GM10266 (cell line): Measurements from ENCODE around the gene ABCC12.

Source experiments
- DNase-seq: peaks from one replicate; pipeline ENCODE4 v3.0.0; 2012; ENCODE audit errors: extremely low spot score
- CTCF ChIP-seq: IDR thresholded peaks from 2 replicates; pipeline ENCODE4 v1.5.1; 2012; ENCODE audit warnings: mild to moderate bottlenecking, low read depth; ENCODE audit not compliant: control insufficient read depth, insufficient read depth; ENCODE audit errors: missing control alignments

The ABCC12 gene

GRCh38 chr16:48131201-48131935 is 24.4 kb downstream of the ABCC12 start:
- no peak for TF ChIP-seq CTCF
- DNase-seq, result no peak

- no peak for DNase-seq
- no peak for TF ChIP-seq CTCF
Observed at GRCh38 chr16:48129926-48130325, 25.9 kb downstream of the ABCC12 start.

GRCh38 chr16:48128769-48129168 is 27.0 kb downstream of the ABCC12 start:
- DNase-seq, result no peak
- no peak for TF ChIP-seq CTCF

GRCh38 chr16:48126801-48127644 is 28.8 kb downstream of the ABCC12 start:
- no peak for TF ChIP-seq CTCF
- DNase-seq, result no peak

- no peak for TF ChIP-seq CTCF
- DNase-seq, result no peak
Observed at GRCh38 chr16:48125888-48126287, 29.9 kb downstream of the ABCC12 start.

- TF ChIP-seq CTCF, result no peak
- no peak for DNase-seq
Observed at GRCh38 chr16:48124266-48124665, 31.5 kb downstream of the ABCC12 start.
